ENCODE results near the gene CCDC102A. TPM values are rescaled to one million over a fixed set of nuclear protein-coding genes. Genes with fewer than 3 reads are reported as not detected.

CCDC102A gene
- polyA plus RNA-seq, 2 of the 4 experiments (the other 2 are of a cell fraction), result 8.0 to 8.3 TPM

DNA sequence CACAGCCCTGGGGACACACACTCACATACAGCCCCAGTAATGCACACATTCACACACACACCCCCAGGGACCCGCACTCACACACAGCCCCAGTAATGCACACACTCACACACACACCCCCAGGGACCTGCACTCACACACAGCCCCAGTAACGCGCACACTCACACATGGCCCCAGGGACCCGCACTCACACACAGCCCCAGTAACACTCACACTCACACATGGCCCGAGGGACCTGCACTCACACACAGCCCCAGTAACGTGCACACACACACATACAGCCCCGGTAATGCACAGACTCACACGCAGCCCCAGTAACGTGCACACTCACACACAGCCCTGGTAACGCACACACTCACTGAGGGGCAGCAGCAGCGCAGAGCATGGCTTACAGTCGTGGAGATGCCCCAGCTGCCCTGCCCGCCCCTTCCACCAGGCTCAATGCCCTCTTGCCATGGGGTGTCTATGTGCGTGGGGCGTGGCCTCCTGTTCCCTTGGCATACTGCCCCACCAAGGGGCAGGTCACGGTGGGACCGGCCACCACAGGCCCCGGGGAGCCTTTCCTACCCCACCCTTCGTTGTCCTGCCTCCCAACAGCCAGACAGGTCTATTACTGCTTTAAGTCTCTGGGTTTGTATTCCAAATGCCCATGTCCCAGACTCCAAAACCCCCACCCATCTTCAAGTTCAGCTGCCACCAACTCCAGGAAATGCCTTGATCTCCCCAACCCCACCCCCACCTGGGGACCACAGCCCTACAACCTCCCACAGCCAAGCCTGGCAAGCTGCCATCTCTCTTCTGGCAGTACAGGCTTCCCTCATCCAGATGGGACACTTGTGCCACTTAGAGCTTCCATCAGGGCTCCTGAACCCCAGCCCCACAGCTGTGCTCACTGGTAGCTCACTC, 2.7 kb downstream of the CCDC102A start:
- H3K27ac ChIP-seq, result peak overlapping the region in 1 of 2 experiments; percentile 95; a peak in 3 of 6 replicates
- H3K4me1 ChIP-seq, result peaks cover 63% of the 10 kb centered on the region
- DNase-seq (ENCODE audit: low read depth in 1 of 2, low spot score in 1 of 2), result no peak
- ATAC-seq, result no peak
- H3K9me3 ChIP-seq, result no peaks in the 10 kb centered on the region
- no peak for FAIRE-seq
- CTCF ChIA-PET, result interaction anchor here (2.6 kb wide), 1 partner anchor 14 kb away, joined by 16 read pairs; no protein-coding TSS in a partner anchor
- TF ChIP-seq MAX (IDR thresholded peaks at IDR 0.05) (no peak), USF2 (IDR thresholded peaks at IDR 0.05) (no peak), NR3C1 (IDR thresholded peaks at IDR 0.05) (no peak), MAZ (IDR thresholded peaks at IDR 0.05; ENCODE audit: borderline replicate concordance, low read depth, low read length) (no peak)
- POLR2A ChIA-PET, result no interaction called here
- H3K4me3 ChIP-seq, result no peak overlapping the region
- WGBS (ENCODE audit: missing lambda C conversion rate), result 68% methylated on average over 18 of the region's 19 CpGs
- H3K4me2 ChIP-seq, result peak overlapping the region; percentile 42

DNA sequence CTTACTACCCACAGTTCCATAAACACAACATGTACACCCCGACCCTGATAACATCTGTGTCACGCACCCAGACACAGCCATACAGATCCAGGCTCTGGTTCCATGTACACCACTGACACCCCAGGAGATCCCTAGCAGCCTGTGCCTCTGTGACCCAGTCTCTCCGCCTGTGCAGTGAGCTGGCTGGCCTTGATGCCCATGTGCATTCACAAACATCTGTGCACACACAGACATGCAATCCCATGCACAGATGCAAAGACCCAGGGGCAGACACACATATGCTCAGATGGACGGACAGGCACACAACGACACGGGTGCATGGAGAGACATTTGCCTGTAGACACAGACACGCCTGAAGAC, 4.1 kb downstream of the CCDC102A start:
- ATAC-seq (no peak), DNase-seq (ENCODE audit: low read depth in 1 of 2, low spot score in 1 of 2) (no peak), FAIRE-seq (no peak)
- H3K4me3 ChIP-seq, result no peak overlapping the region
- no peak for TF ChIP-seq PHF8 (IDR thresholded peaks at IDR 0.05; ENCODE audit: borderline replicate concordance, low read depth)
- TF ChIP-seq SREBF2 (IDR thresholded peaks at IDR 0.05), result no peak
- TF ChIP-seq, protein P1, sequence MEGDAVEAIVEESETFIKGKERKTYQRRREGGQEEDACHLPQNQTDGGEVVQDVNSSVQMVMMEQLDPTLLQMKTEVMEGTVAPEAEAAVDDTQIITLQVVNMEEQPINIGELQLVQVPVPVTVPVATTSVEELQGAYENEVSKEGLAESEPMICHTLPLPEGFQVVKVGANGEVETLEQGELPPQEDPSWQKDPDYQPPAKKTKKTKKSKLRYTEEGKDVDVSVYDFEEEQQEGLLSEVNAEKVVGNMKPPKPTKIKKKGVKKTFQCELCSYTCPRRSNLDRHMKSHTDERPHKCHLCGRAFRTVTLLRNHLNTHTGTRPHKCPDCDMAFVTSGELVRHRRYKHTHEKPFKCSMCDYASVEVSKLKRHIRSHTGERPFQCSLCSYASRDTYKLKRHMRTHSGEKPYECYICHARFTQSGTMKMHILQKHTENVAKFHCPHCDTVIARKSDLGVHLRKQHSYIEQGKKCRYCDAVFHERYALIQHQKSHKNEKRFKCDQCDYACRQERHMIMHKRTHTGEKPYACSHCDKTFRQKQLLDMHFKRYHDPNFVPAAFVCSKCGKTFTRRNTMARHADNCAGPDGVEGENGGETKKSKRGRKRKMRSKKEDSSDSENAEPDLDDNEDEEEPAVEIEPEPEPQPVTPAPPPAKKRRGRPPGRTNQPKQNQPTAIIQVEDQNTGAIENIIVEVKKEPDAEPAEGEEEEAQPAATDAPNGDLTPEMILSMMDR (IDR thresholded peaks at IDR 0.05), result no peak
- no peak for TF ChIP-seq TFCP2L1 (CRISPR knock-in tag; IDR thresholded peaks at IDR 0.05)
- TF ChIP-seq, protein P2, sequence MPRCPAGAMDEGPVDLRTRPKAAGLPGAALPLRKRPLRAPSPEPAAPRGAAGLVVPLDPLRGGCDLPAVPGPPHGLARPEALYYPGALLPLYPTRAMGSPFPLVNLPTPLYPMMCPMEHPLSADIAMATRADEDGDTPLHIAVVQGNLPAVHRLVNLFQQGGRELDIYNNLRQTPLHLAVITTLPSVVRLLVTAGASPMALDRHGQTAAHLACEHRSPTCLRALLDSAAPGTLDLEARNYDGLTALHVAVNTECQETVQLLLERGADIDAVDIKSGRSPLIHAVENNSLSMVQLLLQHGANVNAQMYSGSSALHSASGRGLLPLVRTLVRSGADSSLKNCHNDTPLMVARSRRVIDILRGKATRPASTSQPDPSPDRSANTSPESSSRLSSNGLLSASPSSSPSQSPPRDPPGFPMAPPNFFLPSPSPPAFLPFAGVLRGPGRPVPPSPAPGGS (IDR thresholded peaks at IDR 0.05), result no peak
- no peak for TF ChIP-seq CHD2 (IDR thresholded peaks at IDR 0.05; ENCODE audit: low read length, partially characterized antibody)
- TF ChIP-seq HOXA7 (CRISPR knock-in tag; IDR thresholded peaks at IDR 0.05), result no peak
- no peak for TF ChIP-seq FOXS1 (CRISPR knock-in tag; IDR thresholded peaks at IDR 0.05)
- no peak for TF ChIP-seq NR3C1 (IDR thresholded peaks at IDR 0.05)
- TF ChIP-seq TP53 (CRISPR knock-in tag; IDR thresholded peaks at IDR 0.05), result no peak
- no peak for TF ChIP-seq EHMT2 (IDR thresholded peaks at IDR 0.05; ENCODE audit: low read depth)
- TF ChIP-seq SMC3 (IDR thresholded peaks at IDR 0.05), result no peak
- TF ChIP-seq HDAC2 (IDR thresholded peaks at IDR 0.05), result no peak
- POLR2A ChIA-PET, result no interaction called here
- H3K9me3 ChIP-seq, result no peaks in the 10 kb centered on the region
- 93% methylated on average over 7 of the region's 7 CpGs for WGBS (ENCODE audit: missing lambda C conversion rate)
- peak overlapping the region in 1 of 2 experiments; percentile 95; a peak in 2 of 6 replicates for H3K27ac ChIP-seq
- peaks cover 63% of the 10 kb centered on the region for H3K4me1 ChIP-seq
- no peak overlapping the region for H3K4me2 ChIP-seq
- CTCF ChIA-PET, result interaction anchor here (0.8 to 3.4 kb wide), 3 partner anchors 13 to 114 kb away, joined by 3 to 23 read pairs (median 3); no protein-coding TSS in a partner anchor

GRCh38 chr16:57531635-57532265, 4.6 kb downstream of the CCDC102A start:
- no peaks in the 10 kb centered on the region for H3K9me3 ChIP-seq
- ChIA-PET CTCF (interaction anchor here (0.8 to 3.4 kb wide), 6 partner anchors 9 to 114 kb away, joined by 3 to 23 read pairs (median 4); partner anchors contain the start of gene POLR2C), POLR2A (no interaction called here)
- WGBS (ENCODE audit: missing lambda C conversion rate), result 86% methylated on average over 8 of the region's 8 CpGs
- no peak overlapping the region for H3K4me3 ChIP-seq
- no peak for ATAC-seq
- no peak for DNase-seq (ENCODE audit: low read depth in 1 of 2, low spot score in 1 of 2)
- peaks cover 60% of the 10 kb centered on the region for H3K4me1 ChIP-seq
- TF ChIP-seq KDM5A (IDR thresholded peaks at IDR 0.05) (no peak), NFE2L2 (conservative IDR thresholded peaks at IDR 0.05; ENCODE audit: low read length) (no peak), RARB (CRISPR knock-in tag; IDR thresholded peaks at IDR 0.05) (no peak)
- peak overlapping the region in 1 of 2 experiments; percentile 79; a peak in 2 of 6 replicates for H3K27ac ChIP-seq
- FAIRE-seq, result no peak
- peak overlapping the region; percentile 16; the same call in 1 of the 3 replicates for H3K4me2 ChIP-seq

Measured in A549 (cell line).